SK-N-MC (cell line): ENCODE data around the gene TLR5.

Experiments
- EZH2 ChIP-seq: fragments of 200-600 bp; sonication (generic); IDR thresholded peaks from one replicate; pipeline ENCODE4 v1.6.1; 2017; ENCODE audit warnings: antibody characterized with exemption
- POLR2AphosphoS5 ChIP-seq: IDR thresholded peaks from 2 replicates; pipeline ENCODE4 v1.6.1; 2012; ENCODE audit warnings: mild to moderate bottlenecking, low read depth, low read length, borderline replicate concordance

DNA sequence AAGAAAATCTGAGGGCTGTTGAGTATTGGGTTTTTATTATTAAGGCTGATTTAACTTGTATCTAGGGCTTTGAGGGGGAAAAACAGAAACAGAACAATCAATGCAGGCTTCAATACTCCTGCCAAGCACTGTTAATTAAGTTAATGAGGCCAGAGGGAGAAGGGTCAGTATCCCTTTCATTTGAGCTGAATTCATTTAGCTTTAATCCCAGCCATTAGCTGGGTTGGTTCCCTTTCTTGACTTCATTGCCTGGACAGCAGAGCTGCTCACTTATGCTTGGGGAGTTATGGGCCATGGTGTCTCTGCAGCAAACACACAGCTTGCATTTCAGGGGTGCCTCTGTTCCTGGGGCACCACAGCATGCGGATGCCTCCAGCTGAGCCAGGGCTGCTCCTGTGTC is 16.3 kb downstream of the TLR5 start:
- TF ChIP-seq POLR2AphosphoS5, result no peak
- no peak for TF ChIP-seq EZH2
